MM.1S (cell line): ENCODE results near the gene BPIFB2.

Experiments used
- DNase-seq: peaks from one replicate; pipeline ENCODE4 v3.0.0-alpha.2; 2015
- H2AFZ ChIP-seq: fragments of 300-600 bp; sonication (generic); 2 replicates; pipeline ENCODE4 v1.6.0; 2016; ENCODE audit warnings: antibody characterized with exemption, low read length
- H3F3A ChIP-seq: fragments of 300-600 bp; sonication (generic); 2 replicates; pipeline ENCODE4 v1.6.1; 2016; ENCODE audit warnings: mild to moderate bottlenecking, antibody characterized with exemption, low read length, moderate library complexity, mixed read lengths; ENCODE audit not compliant: insufficient read depth
- H3K27ac ChIP-seq: fragments of 300-600 bp; sonication (generic); 2 replicates; pipeline ENCODE4 v1.5.1; 2016; ENCODE audit warnings: mild to moderate bottlenecking, low read length
- H3K27me3 ChIP-seq: fragments of 300-600 bp; sonication (generic); replicated peaks from 2 replicates; pipeline ENCODE4 v1.6.0; 2016; ENCODE audit warnings: low read length; ENCODE audit not compliant: insufficient read depth
- H3K36me3 ChIP-seq: fragments of 300-600 bp; sonication (generic); replicated peaks from 2 replicates; pipeline ENCODE4 v1.6.1; 2016; ENCODE audit warnings: mild to moderate bottlenecking, low read length, mixed read lengths; ENCODE audit not compliant: insufficient read depth
- H3K4me1 ChIP-seq: fragments of 300-600 bp; sonication (generic); 2 replicates; pipeline ENCODE4 v1.6.1; 2016; ENCODE audit warnings: low read length, mixed read lengths
- H3K4me2 ChIP-seq: fragments of 300-600 bp; sonication (generic); 2 replicates; pipeline ENCODE4 v1.6.0; 2016; ENCODE audit warnings: low read depth, low read length
- H3K4me3 ChIP-seq: fragments of 300-600 bp; sonication (generic); 2 replicates; pipeline ENCODE4 v1.5.1; 2016; ENCODE audit warnings: low read length, mixed read lengths
- H3K79me2 ChIP-seq: fragments of 300-600 bp; sonication (generic); 2 replicates; pipeline ENCODE4 v1.6.1; 2016; ENCODE audit warnings: mixed run types, low read length, mixed read lengths
- H3K9ac ChIP-seq: fragments of 300-600 bp; sonication (generic); 2 replicates; pipeline ENCODE4 v1.6.1; 2016; ENCODE audit warnings: low read length, mixed read lengths
- H3K9me2 ChIP-seq: fragments of 300-600 bp; sonication (generic); replicated peaks from 2 replicates; pipeline ENCODE4 v1.6.1; 2016; ENCODE audit warnings: mild to moderate bottlenecking, low read length, mixed read lengths; ENCODE audit not compliant: insufficient read depth
- H3K9me3 ChIP-seq: fragments of 300-600 bp; sonication (generic); replicated peaks from 2 replicates; pipeline ENCODE4 v1.6.1; 2016; ENCODE audit warnings: mild to moderate bottlenecking, low read length, mixed read lengths; ENCODE audit not compliant: insufficient read depth
- H4K20me1 ChIP-seq: fragments of 300-600 bp; sonication (generic); 2 replicates; pipeline ENCODE4 v1.6.1; 2016; ENCODE audit warnings: mild to moderate bottlenecking, low read length, moderate library complexity, mixed read lengths; ENCODE audit not compliant: insufficient read depth
- CTCF ChIP-seq: fragments of 300-600 bp; sonication (generic); IDR thresholded peaks from 2 replicates; pipeline ENCODE4 v1.5.1; 2016; ENCODE audit warnings: antibody characterized with exemption, low read length, mixed read lengths
- EZH2 ChIP-seq: fragments of 300-600 bp; sonication (generic); optimal IDR thresholded peaks from 2 replicates; pipeline ENCODE3; 2017; ENCODE audit warnings: low read depth, mild to moderate bottlenecking, antibody characterized with exemption, low read length, mixed read lengths
- EZH2phosphoT487 ChIP-seq: fragments of 300-600 bp; sonication (generic); IDR thresholded peaks from 2 replicates; pipeline ENCODE4 v1.6.1; 2018; ENCODE audit warnings: antibody characterized with exemption, low read length

BPIFB2 gene

GRCh38 chr20:33018169-33018931 lies 10.8 kb downstream of the BPIFB2 start:
- Histone ChIP-seq H3K4me2 (no peak overlapping the region), H3K27ac (no peak overlapping the region), H3K9me3 (no peaks in the 10 kb centered on the region), H3K79me2 (no peaks in the 10 kb centered on the region), H3K4me1 (no peaks in the 10 kb centered on the region), H3F3A (no peaks in the 10 kb centered on the region), H3K9me2 (no peaks in the 10 kb centered on the region), H2AFZ (no peak overlapping the region), H3K4me3 (no peak overlapping the region), H4K20me1 (no peaks in the 10 kb centered on the region), H3K9ac (no peak overlapping the region), H3K27me3 (peaks cover 84% of the 10 kb centered on the region), H3K36me3 (no peaks in the 10 kb centered on the region)
- TF ChIP-seq CTCF (no peak), EZH2 (no peak), EZH2phosphoT487 (no peak)
- DNase-seq, result no peak

- Histone ChIP-seq H3K79me2 (no peaks in the 10 kb centered on the region), H2AFZ (no peak overlapping the region), H3K27me3 (peaks cover 83% of the 10 kb centered on the region), H3K9me2 (no peaks in the 10 kb centered on the region), H3K9me3 (no peaks in the 10 kb centered on the region), H4K20me1 (no peaks in the 10 kb centered on the region), H3K4me2 (no peak overlapping the region), H3K36me3 (no peaks in the 10 kb centered on the region), H3F3A (no peaks in the 10 kb centered on the region), H3K27ac (no peak overlapping the region), H3K4me1 (no peaks in the 10 kb centered on the region), H3K4me3 (no peak overlapping the region), H3K9ac (no peak overlapping the region)
- TF ChIP-seq EZH2phosphoT487, result no peak
- TF ChIP-seq CTCF, result no peak
- no peak for TF ChIP-seq EZH2
- DNase-seq, result no peak
Observed at GRCh38 chr20:33019465-33020277, 12.2 kb downstream of the BPIFB2 start.

- no peak overlapping the region for H3K9ac ChIP-seq
- TF ChIP-seq CTCF (no peak), EZH2 (no peak), EZH2phosphoT487 (no peak)
- H3K27me3 ChIP-seq, result peaks cover 81% of the 10 kb centered on the region
- no peak overlapping the region for H3K4me2 ChIP-seq
- H2AFZ ChIP-seq, result no peak overlapping the region
- H3F3A ChIP-seq, result no peaks in the 10 kb centered on the region
- no peaks in the 10 kb centered on the region for H4K20me1 ChIP-seq
- no peak for DNase-seq
- no peaks in the 10 kb centered on the region for H3K9me3 ChIP-seq
- H3K79me2 ChIP-seq, result no peaks in the 10 kb centered on the region
- no peak overlapping the region for H3K27ac ChIP-seq
- H3K36me3 ChIP-seq, result no peaks in the 10 kb centered on the region
- H3K4me3 ChIP-seq, result no peak overlapping the region
- H3K9me2 ChIP-seq, result no peaks in the 10 kb centered on the region
- H3K4me1 ChIP-seq, result no peaks in the 10 kb centered on the region
Observed at GRCh38 chr20:33020278-33021161, 13.0 kb downstream of the BPIFB2 start.
